ENCODE results near the gene TSSK2.
"Not testable (repeated sequence)": the region's sequence is repeated elsewhere in the genome, so short reads cannot be mapped to it uniquely, and the experiment has no call there.

The TSSK2 gene

GRCh38 chr22:19143212-19143611 lies 12.1 kb downstream of the TSSK2 start:
- no peak for DNase-seq (ENCODE audit: low read depth)

GRCh38 chr22:19143967-19144400 lies 12.9 kb downstream of the TSSK2 start:
- DNase-seq (ENCODE audit: low read depth) = no peak

GRCh38 chr22:19146215-19146968 lies 15.3 kb downstream of the TSSK2 start:
- DNase-seq (ENCODE audit: low read depth) = no peak

- DNase-seq (ENCODE audit: low read depth) = no peak
Measured at GRCh38 chr22:19147195-19147780, 16.2 kb downstream of the TSSK2 start.

GRCh38 chr22:19148417-19149046 lies 17.4 kb downstream of the TSSK2 start:
- DNase-seq (ENCODE audit: low read depth) = no peak

GRCh38 chr22:19149047-19149883 lies 18.2 kb downstream of the TSSK2 start:
- no peak for DNase-seq (ENCODE audit: low read depth)

GRCh38 chr22:19149991-19150390 lies 18.9 kb downstream of the TSSK2 start, which contains the start of gene GSC2:
TSS of gene GSC2 (minus strand) at chr22:19150292. CDS start at chr22:19150283, 9 bp downstream.
- DNase-seq (ENCODE audit: low read depth) = no peak

- DNase-seq (ENCODE audit: low read depth) = no peak
Measured at GRCh38 chr22:19150482-19151328, 19.6 kb downstream of the TSSK2 start.

GRCh38 chr22:19151329-19152191 lies 20.5 kb downstream of the TSSK2 start:
- no peak for DNase-seq (ENCODE audit: low read depth)

- DNase-seq (ENCODE audit: low read depth) = no peak
Measured at GRCh38 chr22:19152942-19153883, 22.1 kb downstream of the TSSK2 start.

- not testable (repeated sequence) for DNase-seq (ENCODE audit: low read depth)
Measured at GRCh38 chr22:19156109-19156508, 25.0 kb downstream of the TSSK2 start.

GRCh38 chr22:19158649-19159048 lies 27.5 kb downstream of the TSSK2 start:
- not testable (repeated sequence) for DNase-seq (ENCODE audit: low read depth)

GRCh38 chr22:19164425-19164824 lies 33.3 kb downstream of the TSSK2 start:
- DNase-seq (ENCODE audit: low read depth) = no peak

- no peak for DNase-seq (ENCODE audit: low read depth)
Measured at GRCh38 chr22:19166421-19166820, 35.3 kb downstream of the TSSK2 start.

- no peak for DNase-seq (ENCODE audit: low read depth)
Measured at GRCh38 chr22:19167106-19167869, 36.2 kb downstream of the TSSK2 start.

- no peak for DNase-seq (ENCODE audit: low read depth)
Measured at GRCh38 chr22:19168088-19168890, 37.2 kb downstream of the TSSK2 start.
